Embryonic facial prominence (tissue), 1 donor: Measurements from ENCODE around the gene KRTAP10-6.
"Not testable (repeated sequence)": the region's sequence is repeated elsewhere in the genome, so short reads cannot be mapped to it uniquely, and the experiment has no call there.

ENCODE experiments used
- DNase-seq: peaks from one replicate; pipeline ENCODE4 v3.0.0-alpha.2; 2016; ENCODE audit errors: extremely low spot score

Gene KRTAP10-6

GRCh38 chr21:44578371-44579055 is 13.8 kb downstream of the KRTAP10-6 start:
- no peak for DNase-seq

DNA sequence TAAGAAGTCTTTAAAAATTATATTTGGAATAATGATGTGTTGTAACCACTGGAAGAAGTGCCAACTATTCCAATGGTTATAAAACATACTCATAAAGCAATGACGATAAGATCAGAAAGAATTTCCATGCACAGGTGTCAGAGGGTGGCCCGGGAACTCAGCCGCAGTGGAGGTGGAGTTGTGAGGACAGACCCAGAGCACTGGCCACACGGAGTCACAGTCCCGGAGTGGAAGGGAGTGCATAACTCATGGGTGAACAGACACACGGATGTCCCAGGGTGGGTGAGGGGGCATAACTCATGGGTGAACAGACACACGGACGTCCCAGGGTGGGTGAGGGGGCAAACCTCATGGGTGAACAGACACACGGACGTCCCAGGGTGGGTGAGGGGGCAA is 16.3 kb downstream of the KRTAP10-6 start:
- no peak for DNase-seq

DNA sequence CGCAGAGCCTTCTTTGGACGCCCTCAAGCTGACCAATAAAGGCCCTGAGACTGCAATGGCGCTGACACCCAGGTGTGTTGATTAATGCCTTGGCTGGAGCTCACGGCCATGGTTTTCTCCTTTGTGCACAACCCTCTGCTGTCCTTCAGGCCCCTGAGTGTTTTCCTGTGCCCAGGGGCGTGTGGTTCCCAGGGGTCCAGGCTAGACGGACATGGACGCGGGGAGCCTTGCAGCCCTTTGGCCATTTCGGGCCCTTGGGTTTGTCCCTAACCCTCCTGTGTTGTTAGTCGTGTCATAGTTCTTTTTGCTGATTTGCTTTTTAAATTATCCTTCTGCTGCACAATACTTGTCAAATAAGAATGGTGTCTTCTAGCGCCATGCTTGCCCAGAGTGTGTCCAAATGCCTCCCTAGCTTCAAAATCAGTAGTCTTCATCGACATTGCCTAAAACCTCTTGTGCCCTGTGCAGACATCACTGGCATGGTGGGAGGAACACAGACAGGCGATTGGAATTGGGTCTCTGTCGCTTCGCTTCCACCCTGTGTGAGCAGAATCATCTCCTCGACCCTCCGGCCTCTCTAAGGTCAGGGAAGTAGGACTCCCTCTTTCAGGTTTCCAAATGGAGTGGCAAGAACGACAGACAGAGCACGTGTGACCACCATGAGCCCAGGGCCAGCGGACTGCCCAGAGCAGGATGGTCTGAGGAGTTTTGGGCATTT is 16.8 kb downstream of the KRTAP10-6 start:
- DNase-seq = no peak

DNA sequence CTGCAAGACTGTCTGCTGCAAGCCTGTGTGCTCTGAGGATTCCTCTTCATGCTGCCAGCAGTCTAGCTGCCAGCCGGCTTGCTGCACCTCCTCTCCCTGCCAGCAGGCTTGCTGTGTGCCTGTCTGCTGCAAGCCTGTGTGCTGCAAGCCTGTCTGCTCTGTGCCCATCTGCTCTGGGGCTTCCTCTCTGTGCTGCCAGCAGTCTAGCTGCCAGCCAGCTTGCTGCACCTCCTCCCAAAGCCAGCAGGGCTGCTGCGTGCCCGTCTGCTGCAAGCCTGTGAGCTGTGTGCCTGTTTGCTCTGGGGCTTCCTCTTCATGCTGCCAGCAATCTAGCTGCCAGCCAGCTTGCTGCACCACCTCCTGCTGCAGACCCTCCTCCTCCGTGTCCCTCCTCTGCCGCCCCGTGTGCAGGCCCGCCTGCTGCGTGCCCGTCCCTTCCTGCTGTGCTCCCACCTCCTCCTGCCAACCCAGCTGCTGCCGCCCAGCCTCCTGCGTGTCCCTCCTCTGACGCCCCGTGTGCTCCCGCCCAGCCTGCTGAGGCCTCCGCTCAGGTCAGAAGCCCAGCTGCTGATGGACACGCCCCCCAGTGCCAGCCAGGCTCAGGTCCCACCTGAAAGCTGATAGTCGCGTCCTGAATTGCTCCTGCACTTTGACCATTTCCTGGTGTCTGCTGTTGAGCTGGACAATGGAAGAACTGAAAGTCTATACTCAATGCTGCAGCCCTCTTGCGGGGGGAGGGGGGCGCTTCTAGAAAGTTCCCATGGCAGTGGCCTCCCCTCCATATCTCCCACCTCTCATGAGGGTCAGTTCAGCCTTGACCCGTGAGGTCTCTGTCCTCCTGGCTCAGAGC is 17.6 kb downstream of the KRTAP10-6 start:
- no peak for DNase-seq

DNA sequence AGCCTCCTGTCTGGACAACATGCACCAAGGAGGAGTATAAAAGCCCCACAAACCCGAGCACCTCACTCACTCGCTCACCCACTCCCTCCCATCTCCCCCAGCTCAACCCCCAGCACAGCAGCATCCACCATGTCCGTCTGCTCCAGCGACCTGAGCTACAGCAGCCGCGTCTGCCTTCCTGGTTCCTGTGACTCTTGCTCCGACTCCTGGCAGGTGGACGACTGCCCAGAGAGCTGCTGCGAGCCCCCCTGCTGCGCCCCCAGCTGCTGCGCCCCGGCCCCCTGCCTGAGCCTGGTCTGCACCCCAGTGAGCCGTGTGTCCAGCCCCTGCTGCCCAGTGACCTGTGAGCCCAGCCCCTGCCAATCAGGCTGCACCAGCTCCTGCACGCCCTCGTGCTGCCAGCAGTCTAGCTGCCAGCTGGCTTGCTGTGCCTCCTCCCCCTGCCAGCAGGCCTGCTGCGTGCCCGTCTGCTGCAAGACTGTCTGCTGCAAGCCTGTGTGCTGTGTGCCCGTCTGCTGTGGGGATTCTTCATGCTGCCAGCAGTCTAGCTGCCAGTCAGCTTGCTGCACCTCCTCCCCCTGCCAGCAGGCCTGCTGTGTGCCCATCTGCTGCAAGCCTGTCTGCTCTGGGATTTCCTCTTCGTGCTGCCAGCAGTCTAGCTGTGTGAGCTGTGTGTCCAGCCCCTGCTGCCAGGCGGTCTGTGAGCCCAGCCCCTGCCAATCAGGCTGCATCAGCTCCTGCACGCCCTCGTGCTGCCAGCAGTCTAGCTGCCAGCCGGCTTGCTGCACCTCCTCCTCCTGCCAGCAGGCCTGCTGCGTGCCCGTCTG is 18.5 kb downstream of the KRTAP10-6 start, which contains the start of gene KRTAP10-4:
TSS of gene KRTAP10-4 (plus strand) at position 100 of the 827 bp plus-strand sequence. CDS start at position 130, 30 bp downstream.
- DNase-seq = not testable (repeated sequence)

DNA sequence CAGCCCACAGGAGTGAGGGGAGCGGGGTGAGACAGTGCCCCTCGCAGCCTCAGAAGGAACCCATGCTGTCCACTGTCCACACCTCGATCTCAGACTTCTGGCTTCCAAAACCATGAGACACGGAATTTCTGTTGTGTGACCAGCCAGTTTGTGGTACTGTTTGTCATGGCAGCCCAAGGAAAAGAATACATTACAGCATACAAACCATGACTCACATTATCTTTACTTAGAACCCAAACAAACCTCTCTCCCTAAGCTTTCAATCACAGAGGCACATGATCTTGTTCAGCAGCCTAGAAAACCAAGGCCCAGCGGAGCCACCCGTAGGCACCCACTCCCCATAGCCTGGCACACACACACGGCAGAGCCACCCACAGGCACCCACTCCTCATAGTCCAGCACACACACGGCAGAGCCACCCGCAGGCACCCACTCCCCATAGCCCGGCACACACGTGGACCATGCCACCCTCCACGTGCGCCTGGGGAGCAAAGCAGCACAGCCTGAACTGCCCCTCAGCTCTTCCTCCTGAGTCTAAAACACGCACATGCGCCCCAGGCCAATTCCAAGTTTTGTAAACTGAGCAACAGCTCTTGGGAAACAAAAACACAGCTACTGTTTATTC is 19.2 kb downstream of the KRTAP10-6 start:
- no peak for DNase-seq

DNA sequence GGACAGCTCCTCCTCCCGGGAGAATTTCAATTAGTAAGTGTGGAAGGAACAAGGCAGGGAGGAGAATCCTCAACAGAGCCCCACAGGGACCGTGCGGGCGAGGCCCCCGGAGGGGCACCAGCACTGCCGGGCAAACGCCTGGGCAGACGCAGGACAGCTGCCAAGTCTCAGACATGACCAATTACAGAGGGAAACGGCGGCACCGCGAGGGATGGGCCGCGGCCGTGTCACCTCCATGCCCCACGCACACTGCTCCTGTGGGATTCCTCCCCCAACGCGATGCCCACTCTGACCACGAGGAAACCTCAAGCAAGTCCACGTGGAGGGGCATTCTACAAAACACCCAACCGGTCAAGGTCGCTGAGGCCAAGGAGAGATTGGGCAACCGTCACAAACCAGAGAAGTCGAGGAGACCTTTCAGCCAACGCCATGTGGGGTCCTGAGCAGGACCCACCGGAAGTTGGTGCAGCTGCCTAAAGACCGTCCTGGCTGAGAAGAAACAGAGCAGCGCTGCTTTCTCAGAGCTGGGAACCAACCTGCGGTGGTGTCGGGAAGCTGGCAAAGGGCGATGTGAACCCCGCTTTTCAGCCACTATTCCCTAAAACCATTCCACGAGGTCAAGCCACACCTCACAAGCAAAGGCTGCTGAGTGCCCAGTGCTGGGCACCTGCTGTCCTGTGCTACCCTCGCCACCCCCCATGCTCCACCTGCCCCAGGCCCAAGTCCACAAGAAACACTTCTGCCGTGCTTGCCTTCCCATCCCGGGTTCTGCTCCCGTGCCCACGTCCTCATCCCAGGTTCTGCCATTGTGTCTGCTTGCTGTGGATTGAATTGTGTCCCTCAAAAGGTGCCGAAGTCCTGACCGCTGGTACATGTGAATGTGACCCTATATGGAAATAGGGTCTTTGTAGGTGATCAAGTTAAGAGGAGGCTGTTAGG is 20.2 kb downstream of the KRTAP10-6 start:
- no peak for DNase-seq

- DNase-seq = no peak
Observed at GRCh38 chr21:44571296-44571695, 21.0 kb downstream of the KRTAP10-6 start.

DNA sequence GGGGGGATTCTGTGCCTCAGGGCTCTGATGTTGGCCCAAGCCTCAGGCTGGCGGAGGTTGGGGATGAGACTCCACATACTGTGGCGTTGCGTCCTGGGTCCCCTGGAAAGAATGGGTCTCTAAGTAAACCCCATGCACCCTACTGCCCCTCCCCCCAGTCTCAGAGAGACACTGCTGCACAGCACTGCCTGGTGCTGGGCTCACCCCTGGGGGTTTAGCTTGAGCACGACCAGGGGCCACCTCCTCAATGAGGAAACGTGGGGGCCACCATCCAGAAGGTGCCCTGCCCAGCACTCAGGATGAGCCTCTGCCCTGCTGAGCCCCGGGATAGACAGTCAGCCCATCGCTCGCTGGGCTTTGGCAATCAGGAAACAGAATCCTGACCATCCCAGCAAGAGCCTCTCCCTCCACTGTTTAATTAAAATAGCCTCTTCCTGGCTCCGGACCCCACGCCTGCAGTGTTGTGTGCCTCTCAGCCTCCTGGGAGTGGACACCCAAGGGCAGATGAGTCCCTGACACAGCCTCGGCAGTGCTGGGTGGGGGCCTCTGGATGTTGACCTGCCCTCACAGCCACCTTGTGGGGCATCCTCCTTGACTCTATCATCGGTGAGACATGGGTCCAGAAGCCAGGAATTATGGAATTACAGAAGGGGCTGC is 22.3 kb downstream of the KRTAP10-6 start:
- no peak for DNase-seq

DNA sequence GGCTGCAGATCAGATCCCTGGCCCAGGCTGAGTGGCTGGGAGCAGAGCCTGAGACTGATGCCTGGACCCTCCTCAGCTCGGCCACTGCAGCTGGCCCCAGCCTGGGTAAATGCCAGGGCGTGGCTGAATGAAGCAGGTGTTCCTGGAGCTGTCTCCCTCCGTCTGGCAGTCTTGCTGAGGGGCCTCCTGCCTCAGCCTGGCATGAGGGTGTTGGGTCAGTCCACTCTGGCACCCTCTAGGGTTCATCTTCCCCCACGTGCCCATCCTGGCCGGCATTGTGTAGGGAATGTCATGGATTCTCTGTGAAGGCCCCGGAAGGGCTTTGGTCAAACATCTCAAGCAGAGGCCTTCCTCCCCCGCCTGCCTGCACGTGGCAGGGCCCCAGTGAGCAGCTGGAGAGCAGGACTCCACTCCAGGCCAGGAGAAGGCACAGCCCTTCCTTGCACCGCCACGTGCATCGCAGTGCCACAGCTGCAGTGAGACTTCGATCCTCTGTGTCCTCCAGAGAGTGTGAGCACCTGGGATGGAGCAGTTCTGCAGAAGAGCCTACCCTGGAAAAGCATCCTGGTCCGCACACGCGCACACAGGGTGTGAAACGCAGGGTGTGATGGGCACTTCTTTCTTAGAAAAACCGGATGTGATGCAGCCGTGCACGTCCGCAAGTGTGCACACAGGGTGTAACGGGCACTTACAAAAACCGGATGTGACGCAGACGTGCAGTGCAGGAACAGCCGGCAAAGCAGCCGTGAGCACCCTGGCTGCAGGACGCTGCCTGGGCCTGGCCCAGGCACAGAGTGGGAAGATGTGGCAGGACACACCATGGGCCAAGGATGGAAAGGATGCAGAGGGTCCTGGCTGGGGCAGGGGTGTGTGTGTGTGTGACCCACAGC is 23.4 kb downstream of the KRTAP10-6 start:
- no peak for DNase-seq

- no peak for DNase-seq
Observed at GRCh38 chr21:44568261-44568660, 24.0 kb downstream of the KRTAP10-6 start.

DNA sequence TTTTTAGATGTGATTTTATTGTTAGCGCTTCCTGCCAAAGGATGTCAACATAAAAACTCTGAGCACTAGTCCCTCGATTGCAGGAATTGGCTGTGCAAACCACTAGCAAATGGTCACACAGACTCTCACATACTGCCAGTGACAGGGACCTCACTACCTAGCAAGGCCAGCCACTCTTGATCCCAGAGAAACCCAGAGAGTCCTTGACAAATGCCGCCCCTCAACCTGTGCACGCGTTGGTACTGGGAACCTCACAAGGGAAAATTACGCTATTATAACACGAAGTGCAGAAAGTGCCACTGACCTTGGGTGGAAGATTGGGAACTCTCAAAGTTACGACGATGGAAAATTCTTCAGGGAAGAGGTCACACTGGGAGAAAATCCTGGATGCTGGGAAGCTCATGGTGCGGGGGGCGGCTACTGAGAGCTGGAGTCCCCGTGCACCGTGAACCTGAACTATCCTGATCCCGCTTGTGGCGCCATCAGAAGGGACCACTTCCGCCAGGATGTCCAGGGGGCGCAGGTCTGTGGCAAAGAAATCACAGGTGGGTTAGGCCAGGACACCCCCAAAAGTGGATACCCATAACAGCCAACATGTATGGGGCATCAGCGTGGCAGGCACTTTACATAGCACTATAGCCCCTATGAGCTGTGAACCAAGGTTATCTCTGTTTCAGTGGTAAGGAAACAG is 24.7 kb downstream of the KRTAP10-6 start:
- DNase-seq = no peak

GRCh38 chr21:44566403-44566802 is 25.9 kb downstream of the KRTAP10-6 start:
- DNase-seq = no peak

GRCh38 chr21:44564886-44565598 is 27.3 kb downstream of the KRTAP10-6 start:
- no peak for DNase-seq

DNA sequence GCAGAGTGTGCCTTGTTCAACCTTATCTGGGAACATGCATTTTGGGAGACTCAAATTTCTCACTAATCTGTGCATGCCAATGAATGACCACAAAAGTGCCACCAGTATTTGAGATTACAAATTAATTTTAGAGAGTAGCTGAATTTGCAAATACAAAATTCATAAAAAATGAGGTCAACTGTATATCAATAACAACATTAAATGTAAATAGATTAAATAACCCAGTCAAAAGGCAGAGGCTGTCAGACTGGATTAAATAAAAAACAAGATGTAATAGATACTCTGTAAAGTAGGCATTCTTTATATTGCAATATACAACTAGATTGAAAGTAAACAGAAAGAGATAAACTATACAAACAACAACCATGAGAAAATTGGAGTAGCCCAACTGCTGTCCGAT is 28.2 kb downstream of the KRTAP10-6 start:
- DNase-seq = no peak

DNA sequence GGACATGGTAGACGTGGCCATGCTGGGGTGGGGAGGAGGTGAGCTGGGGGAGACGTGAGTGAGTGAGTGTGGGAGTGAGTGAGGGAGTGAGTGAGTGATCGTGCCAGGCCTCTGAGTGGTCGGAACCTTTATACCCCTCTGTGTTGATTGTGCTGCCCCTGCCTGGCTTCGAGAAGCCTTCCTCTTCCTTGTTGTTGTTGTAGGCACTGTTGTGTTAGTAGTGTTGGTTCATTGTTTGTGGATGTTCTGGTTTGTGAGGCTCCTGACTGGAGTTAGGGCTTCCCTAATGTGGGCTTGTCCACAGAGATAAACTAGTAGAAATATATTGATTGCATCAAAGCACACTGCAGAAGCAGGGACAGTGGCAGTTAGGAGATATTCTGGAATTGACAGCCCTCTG is 33.6 kb downstream of the KRTAP10-6 start, which contains the start of gene KRTAP10-3:
TSS of gene KRTAP10-3 (minus strand) at position 101 of the 400 bp plus-strand sequence. CDS start at position 21, 80 bp downstream.
- DNase-seq = no peak

GRCh38 chr21:44558329-44558675 is 34.0 kb downstream of the KRTAP10-6 start:
- not testable (repeated sequence) for DNase-seq
